K562 (cell line): ENCODE data around the gene C6orf58. TPM values are rescaled to one million over a fixed set of nuclear protein-coding genes. Genes with fewer than 3 reads are reported as not detected.

Experiments used
- ATAC-seq: fragments of 200-7000 bp; cut with Tn5 transposase; 3 replicates; pipeline ENCODE4 v1.9.1; 2020; ENCODE audit warnings: moderate library complexity
- BruUV-seq: library from RNA; stranded (reverse); fragments of 400-500 nt; replicated peaks from 2 replicates; lab custom pipeline; 2021; lab: Mats Ljungman, UMichigan
- CTCF ChIA-PET: fragments of 300-600 bp; formaldehyde crosslinking; extraction: SDS; loops from one replicate; lab custom pipeline; 2021; ENCODE audit warnings: low intra/inter-chr PET ratio; lab: Yijun Ruan, JAX
- POLR2A ChIA-PET: fragments of 300-600, 350-650 bp; sonication (Branson Sonifier 250); formaldehyde crosslinking; extraction: SDS; loops from one replicate; lab custom pipeline; 2021; ENCODE audit warnings: antibody characterized with exemption, inconsistent platforms; lab: Yijun Ruan, JAX
- DNase-seq, 4 experiments: peaks; one replicate each; pipeline versions ENCODE4 v3.0.0 to v3.0.0-alpha.2; 2011 to 2018; ENCODE audit warnings: low spot score in 3 of 4, mixed read lengths in 3 of 4; ENCODE audit errors: extremely low read depth in 1 of 4
- FAIRE-seq: peaks from 2 replicates; lab custom pipeline; 2011; peaks lifted over from hg19 to GRCh38; lab: Jason Lieb, UNC
- H2AFZ ChIP-seq: 2 replicates; pipeline ENCODE4 v1.6.0; 2011; ENCODE audit warnings: low read depth, low read length, control low read depth, inconsistent platforms
- H3K27ac ChIP-seq: fragments of 200-600 bp; 3 replicates; pipeline ENCODE4 v1.8.0; 2011; ENCODE audit warnings: low read depth, mild to moderate bottlenecking, control low read depth, inconsistent platforms, low read length, moderate library complexity, mixed read lengths; ENCODE audit errors: extremely low read depth
- H3K27me3 ChIP-seq, 2 experiments: fragments of 300-600 bp in 1 of 2; 2 replicates in 1 of 2; 3 replicates in 1 of 2; pipeline versions ENCODE4 v1.6.0 to v1.8.0; 2011; ENCODE audit warnings: inconsistent platforms in 2 of 2, low read length in 2 of 2, mild to moderate bottlenecking in 1 of 2, mixed read lengths in 1 of 2, moderate library complexity in 1 of 2; ENCODE audit not compliant: control insufficient read depth in 2 of 2, insufficient read depth in 2 of 2
- H3K36me3 ChIP-seq: fragments of 300-600 bp; 3 replicates; pipeline ENCODE4 v1.8.0; 2011; ENCODE audit warnings: mild to moderate bottlenecking, low read length, inconsistent platforms; ENCODE audit not compliant: control insufficient read depth, insufficient read depth
- H3K4me1 ChIP-seq, 2 experiments: fragments of 200-600 bp in 1 of 2; replicated peaks in 1 of 2; 2 replicates in 1 of 2; 3 replicates in 1 of 2; pipeline versions ENCODE4 v1.5.1 to v1.8.0; 2011; ENCODE audit warnings: inconsistent platforms in 2 of 2, low read length in 2 of 2, mild to moderate bottlenecking in 1 of 2, mixed read lengths in 1 of 2, moderate library complexity in 1 of 2; ENCODE audit not compliant: control insufficient read depth in 2 of 2, insufficient read depth in 2 of 2
- H3K4me2 ChIP-seq: 2 replicates; pipeline ENCODE4 v1.6.1; 2011; ENCODE audit warnings: low read length, control low read depth, inconsistent platforms, mixed read lengths; ENCODE audit not compliant: insufficient read depth
- H3K4me3 ChIP-seq: fragments of 200-600 bp; sonication (generic), shearing (Covaris generic); 2 replicates; pipeline ENCODE4 v1.5.1; 2016; ENCODE audit warnings: control low read depth, inconsistent platforms
- H3K79me2 ChIP-seq: fragments of 200-600 bp; 3 replicates; pipeline ENCODE4 v1.8.0; 2011; ENCODE audit warnings: low read length, inconsistent platforms; ENCODE audit not compliant: control insufficient read depth, insufficient read depth
- H3K9ac ChIP-seq, 2 experiments: 2 replicates each; pipeline versions ENCODE4 v1.6.0 to v1.6.1; 2011; ENCODE audit warnings: low read depth in 2 of 2, low read length in 2 of 2, control low read depth in 1 of 2, inconsistent platforms in 1 of 2, mild to moderate bottlenecking in 1 of 2, mixed read lengths in 1 of 2; ENCODE audit not compliant: insufficient read depth in 1 of 2
- H3K9me1 ChIP-seq: one replicate; pipeline ENCODE4 v1.6.0; 2011; ENCODE audit warnings: inconsistent platforms, mild to moderate bottlenecking, low read length, moderate library complexity; ENCODE audit not compliant: control insufficient read depth, insufficient read depth
- H3K9me3 ChIP-seq: replicated peaks from 2 replicates; pipeline ENCODE4 v1.5.1; 2011; ENCODE audit warnings: low read depth, low read length, inconsistent platforms; ENCODE audit not compliant: control insufficient read depth, insufficient read depth
- H4K20me1 ChIP-seq: replicated peaks from 2 replicates; pipeline ENCODE4 v1.6.1; 2011; ENCODE audit warnings: low read length, inconsistent platforms, mixed read lengths; ENCODE audit not compliant: control insufficient read depth, insufficient read depth
- CC2D1A ChIP-seq: fragments of 450-650 bp; IDR thresholded peaks from 2 replicates; pipeline ENCODE4 v1.6.1; 2017; ENCODE audit warnings: mild to moderate bottlenecking
- DMBX1 ChIP-seq: fragments of 250-450 bp; sonication (Bioruptor Pico); IDR thresholded peaks from 2 replicates; pipeline ENCODE4 v1.8.0; 2022; ENCODE audit warnings: inconsistent platforms, mild to moderate bottlenecking, moderate library complexity, borderline replicate concordance
- ELF2 ChIP-seq: fragments of 250-450 bp; sonication (Bioruptor Pico); IDR thresholded peaks from 2 replicates; pipeline ENCODE4 v1.5.0; 2021; ENCODE audit warnings: mild to moderate bottlenecking
- FOXJ2 ChIP-seq: fragments of 200-800 bp; sonication (Bioruptor generic); IDR thresholded peaks from 2 replicates; pipeline ENCODE4 v1.6.1; 2016; ENCODE audit warnings: missing genetic modification characterization, missing compliant biosample characterization
- FOXJ3 ChIP-seq: sonication (generic); formaldehyde crosslinking; IDR thresholded peaks from 2 replicates; pipeline ENCODE4 v1.4.0; 2020; ENCODE audit warnings: mild to moderate bottlenecking, missing genetic modification reagents
- GABPA ChIP-seq: fragments of 200-800 bp; sonication (Bioruptor generic); conservative IDR thresholded peaks from 2 replicates; pipeline ENCODE4 v1.6.1; 2016; ENCODE audit warnings: low read depth, missing genetic modification characterization, missing compliant biosample characterization
- KAT7 ChIP-seq: sonication (generic); formaldehyde crosslinking; IDR thresholded peaks from 2 replicates; pipeline ENCODE4 v1.8.0; 2022; ENCODE audit warnings: missing genetic modification reagents, mild to moderate bottlenecking, borderline replicate concordance
- KDM1A ChIP-seq, 2 experiments: fragments of 450-650 bp; IDR thresholded peaks; 2 replicates each; pipeline ENCODE4 v1.6.1; 2016; ENCODE audit warnings: mild to moderate bottlenecking in 2 of 2
- MEF2A ChIP-seq: IDR thresholded peaks from 2 replicates; pipeline ENCODE4 v1.6.1; 2011; ENCODE audit warnings: low read depth, mild to moderate bottlenecking, low read length, moderate library complexity; ENCODE audit not compliant: control insufficient read depth
- NFXL1 ChIP-seq: fragments of 450-650 bp; formaldehyde crosslinking; IDR thresholded peaks from 2 replicates; pipeline ENCODE4 v1.4.0; 2021; ENCODE audit warnings: mild to moderate bottlenecking
- POLR2G ChIP-seq: fragments of 200-400 bp; formaldehyde crosslinking; IDR thresholded peaks from 2 replicates; pipeline ENCODE4 v1.6.1; 2017; ENCODE audit warnings: low read depth, mild to moderate bottlenecking, antibody characterized with exemption, low read length, moderate library complexity
- SETDB1 ChIP-seq: IDR thresholded peaks from one replicate; pipeline ENCODE4 v1.6.1; 2012; ENCODE audit warnings: low read length, control low read depth, inconsistent platforms
- TRIM28 ChIP-seq: fragments of 450-650 bp; IDR thresholded peaks from 2 replicates; pipeline ENCODE4 v1.6.1; 2017
- ZC3H4 ChIP-seq: sonication (generic); formaldehyde crosslinking; IDR thresholded peaks from 2 replicates; pipeline ENCODE4 v1.9.0; 2021; ENCODE audit warnings: missing genetic modification reagents, borderline replicate concordance
- ZFPM2 ChIP-seq: fragments of 250-450 bp; sonication (Bioruptor Pico); IDR thresholded peaks from 2 replicates; pipeline ENCODE4 v1.5.1; 2022; ENCODE audit warnings: mild to moderate bottlenecking
- ZNF436 ChIP-seq: fragments of 250-450, 450-650 bp; sonication (Bioruptor Pico); formaldehyde crosslinking; IDR thresholded peaks from 2 replicates; pipeline ENCODE4 v1.7.0; 2020; ENCODE audit warnings: mild to moderate bottlenecking
- ZNF57 ChIP-seq: fragments of 450-650 bp; formaldehyde crosslinking; IDR thresholded peaks from 2 replicates; pipeline ENCODE4 v1.4.0; 2020; ENCODE audit warnings: mild to moderate bottlenecking, moderate library complexity
- WGBS: fragments of 100-300 bp; shearing (Covaris generic); methylation state at CpG from one replicate; pipeline ENCODE4 v1.1.6; 2016; ENCODE audit warnings: low coverage, mixed read lengths; ENCODE audit not compliant: insufficient coverage; ENCODE audit errors: missing lambda C conversion rate; 5-methylcytosine and 5-hydroxymethylcytosine counted together
- in situ Hi-C: fragments of 300-500 bp; cut with MboI; formaldehyde crosslinking; loops from 4 replicates; pipeline ENCODE4 v1.15.0; 2018; ENCODE audit warnings: inconsistent platforms, mixed read lengths
- intact Hi-C: fragments of 100-400 bp; cut with micrococcal nuclease; formaldehyde crosslinking; loops from 2 replicates; pipeline ENCODE4 v1.14.2; 2022
- polyA plus RNA-seq, 8 experiments: library from polyadenylated mRNA; depleted of rRNA in 4 of 8; stranded (reverse) in 5 of 8; unstranded in 3 of 8; fragments of >200 nt; fragmentation: Nextera tagmentation in 2 of 8; fragmentation: Illumina TruSeq in 1 of 8; extraction: Ambion mirVana in 2 of 8; extraction: Trizol in 1 of 8; gene quantifications; 2 replicates each; pipeline versions ENCODE4 v1.2.1 to v1.2.3, GENCODE V29; 2011 to 2014; ENCODE audit warnings: inconsistent platforms in 1 of 8, missing spikeins in 1 of 8
- total RNA-seq, 7 experiments: library from RNA; depleted of rRNA in 6 of 7; stranded (reverse); fragments of >200 nt in 6 of 7; fragmentation: Illumina TruSeq in 2 of 7; extraction: Trizol in 2 of 7; gene quantifications; 2 replicates each; pipeline versions ENCODE4 v1.2.1 to v1.2.3, GENCODE V29; 2011 to 2021; ENCODE audit warnings: low replicate concordance in 1 of 7
- TF ChIP-seq, protein P1 (sequence below): fragments of 250-450 bp; sonication (Bioruptor Pico); IDR thresholded peaks from 2 replicates; pipeline ENCODE4 v1.8.0; 2021; ENCODE audit warnings: moderate library complexity, mild to moderate bottlenecking, inconsistent platforms
- TF ChIP-seq, protein P2 (sequence below): fragments of 450-650 bp; IDR thresholded peaks from 2 replicates; pipeline ENCODE4 v1.6.1; 2016; ENCODE audit warnings: low read depth, mild to moderate bottlenecking, moderate library complexity
- TF ChIP-seq, protein P3 (sequence below): fragments of 450-650 bp; formaldehyde crosslinking; IDR thresholded peaks from 2 replicates; pipeline ENCODE4 v1.4.0; 2022; ENCODE audit warnings: missing genetic modification characterization

Gene C6orf58
- total and polyA plus RNA-seq, 9 of the 15 experiments (the other 6 are each of a cell fraction or from before 2014, with no cell fraction given): 0.04 TPM; not detected in 8

DNA sequence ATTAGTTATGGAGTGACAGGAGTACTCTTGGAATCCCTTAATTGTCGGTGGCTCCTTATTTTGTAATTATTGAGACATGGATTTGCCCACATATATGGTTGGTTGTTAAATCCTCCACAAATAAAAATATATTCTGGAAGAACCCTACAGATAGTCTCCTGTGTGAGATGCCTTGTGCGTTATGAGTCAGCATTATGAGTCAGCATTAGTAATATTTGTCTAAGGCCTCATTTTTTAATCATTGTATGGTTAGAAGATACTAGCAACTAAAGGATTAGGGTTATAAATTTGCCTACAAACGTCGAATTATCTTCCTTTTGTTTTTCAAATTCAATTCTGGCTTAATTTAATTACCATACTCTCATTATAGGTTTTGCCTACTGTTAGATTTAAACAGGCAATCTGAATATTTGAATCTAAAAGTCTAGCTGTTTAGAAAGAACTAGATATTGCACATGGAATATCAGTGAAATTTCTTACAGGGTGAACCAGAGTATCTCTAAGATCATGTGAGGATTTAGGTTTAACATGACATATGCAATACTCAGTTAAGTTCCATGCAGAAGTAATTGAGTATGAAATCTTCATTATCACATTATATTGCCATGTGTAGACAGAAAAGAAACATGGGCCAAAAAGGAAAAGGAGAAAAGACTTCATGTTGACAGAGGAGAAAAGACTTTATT lies 5.9 kb downstream of the C6orf58 start:
- CTCF ChIA-PET: no interaction called here
- H3K9me1 ChIP-seq: no peaks in the 10 kb centered on the region
- H3K79me2 ChIP-seq: no peaks in the 10 kb centered on the region
- no peaks in the 10 kb centered on the region for H3K4me1 ChIP-seq
- no peak overlapping the region for H3K9ac ChIP-seq
- no peaks in the 10 kb centered on the region for H3K9me3 ChIP-seq
- intact Hi-C loops: no loop called here
- in situ Hi-C loops: no loop called here
- no peak for ATAC-seq
- H3K27me3 ChIP-seq: no peaks in the 10 kb centered on the region
- no peak overlapping the region for H3K4me2 ChIP-seq
- WGBS: 0% methylated on average over 4 of the region's 4 CpGs
- H4K20me1 ChIP-seq: no peaks in the 10 kb centered on the region
- no peak for FAIRE-seq
- DNase-seq: no peak
- no peak overlapping the region for H3K27ac ChIP-seq
- no TSS peak for BruUV-seq
- H3K4me3 ChIP-seq: no peak overlapping the region
- H3K36me3 ChIP-seq: no peaks in the 10 kb centered on the region
- POLR2A ChIA-PET: no interaction called here
- no peak overlapping the region for H2AFZ ChIP-seq
- TF ChIP-seq, protein P1, sequence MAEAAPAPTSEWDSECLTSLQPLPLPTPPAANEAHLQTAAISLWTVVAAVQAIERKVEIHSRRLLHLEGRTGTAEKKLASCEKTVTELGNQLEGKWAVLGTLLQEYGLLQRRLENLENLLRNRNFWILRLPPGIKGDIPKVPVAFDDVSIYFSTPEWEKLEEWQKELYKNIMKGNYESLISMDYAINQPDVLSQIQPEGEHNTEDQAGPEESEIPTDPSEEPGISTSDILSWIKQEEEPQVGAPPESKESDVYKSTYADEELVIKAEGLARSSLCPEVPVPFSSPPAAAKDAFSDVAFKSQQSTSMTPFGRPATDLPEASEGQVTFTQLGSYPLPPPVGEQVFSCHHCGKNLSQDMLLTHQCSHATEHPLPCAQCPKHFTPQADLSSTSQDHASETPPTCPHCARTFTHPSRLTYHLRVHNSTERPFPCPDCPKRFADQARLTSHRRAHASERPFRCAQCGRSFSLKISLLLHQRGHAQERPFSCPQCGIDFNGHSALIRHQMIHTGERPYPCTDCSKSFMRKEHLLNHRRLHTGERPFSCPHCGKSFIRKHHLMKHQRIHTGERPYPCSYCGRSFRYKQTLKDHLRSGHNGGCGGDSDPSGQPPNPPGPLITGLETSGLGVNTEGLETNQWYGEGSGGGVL (CRISPR knock-in tag): no peak
- TF ChIP-seq ZC3H4 (CRISPR knock-in tag) (no peak), DMBX1 (CRISPR knock-in tag) (no peak), GABPA (tag) (no peak), ZNF57 (CRISPR knock-in tag) (no peak), ZFPM2 (CRISPR knock-in tag) (no peak), FOXJ3 (CRISPR knock-in tag) (no peak), KDM1A (IDR thresholded peaks at IDR 0.05) (no peak), ELF2 (no peak), FOXJ2 (tag) (no peak), POLR2G (no peak), CC2D1A (no peak), MEF2A (no peak), KAT7 (CRISPR knock-in tag) (no peak), SETDB1 (no peak), TRIM28 (no peak), NFXL1 (CRISPR knock-in tag) (no peak), ZNF436 (no peak)
- TF ChIP-seq, protein P2, sequence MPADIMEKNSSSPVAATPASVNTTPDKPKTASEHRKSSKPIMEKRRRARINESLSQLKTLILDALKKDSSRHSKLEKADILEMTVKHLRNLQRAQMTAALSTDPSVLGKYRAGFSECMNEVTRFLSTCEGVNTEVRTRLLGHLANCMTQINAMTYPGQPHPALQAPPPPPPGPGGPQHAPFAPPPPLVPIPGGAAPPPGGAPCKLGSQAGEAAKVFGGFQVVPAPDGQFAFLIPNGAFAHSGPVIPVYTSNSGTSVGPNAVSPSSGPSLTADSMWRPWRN: no peak
- TF ChIP-seq, protein P3, sequence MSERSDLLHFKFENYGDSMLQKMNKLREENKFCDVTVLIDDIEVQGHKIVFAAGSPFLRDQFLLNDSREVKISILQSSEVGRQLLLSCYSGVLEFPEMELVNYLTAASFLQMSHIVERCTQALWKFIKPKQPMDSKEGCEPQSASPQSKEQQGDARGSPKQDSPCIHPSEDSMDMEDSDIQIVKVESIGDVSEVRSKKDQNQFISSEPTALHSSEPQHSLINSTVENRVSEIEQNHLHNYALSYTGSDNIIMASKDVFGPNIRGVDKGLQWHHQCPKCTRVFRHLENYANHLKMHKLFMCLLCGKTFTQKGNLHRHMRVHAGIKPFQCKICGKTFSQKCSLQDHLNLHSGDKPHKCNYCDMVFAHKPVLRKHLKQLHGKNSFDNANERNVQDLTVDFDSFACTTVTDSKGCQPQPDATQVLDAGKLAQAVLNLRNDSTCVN (CRISPR knock-in tag): no peak
